GM23338 (cell line): ENCODE results near the gene RPH3AL. TPM values are rescaled to one million over a fixed set of nuclear protein-coding genes. Genes with fewer than 3 reads are reported as not detected.

Experiments
- ATAC-seq: fragments of 200-7000 bp; cut with Tn5 transposase; 3 replicates; pipeline ENCODE4 v1.9.1; 2020
- DNase-seq: peaks from one replicate; pipeline ENCODE4 v3.0.0-alpha.2; 2015; ENCODE audit warnings: low spot score
- H2AFZ ChIP-seq: fragments of 200-600 bp; sonication (generic); 2 replicates; pipeline ENCODE4 v1.8.0; 2016; ENCODE audit warnings: antibody characterized with exemption, mild to moderate bottlenecking, moderate library complexity
- H3F3A ChIP-seq: fragments of 200-600 bp; sonication (generic); replicated peaks from 2 replicates; pipeline ENCODE4 v1.8.0; 2017; ENCODE audit warnings: antibody characterized with exemption, mixed run types, low read depth
- H3K27ac ChIP-seq: fragments of 200-600 bp; sonication (generic); 2 replicates; pipeline ENCODE4 v1.6.1; 2016; ENCODE audit warnings: low read depth
- H3K27me3 ChIP-seq: fragments of 200-600 bp; sonication (generic); 2 replicates; pipeline ENCODE4 v1.8.0; 2016; ENCODE audit warnings: mild to moderate bottlenecking, mixed run types, moderate library complexity; ENCODE audit not compliant: insufficient read depth
- H3K36me3 ChIP-seq: fragments of 200-600 bp; sonication (generic); 2 replicates; pipeline ENCODE4 v1.8.0; 2016; ENCODE audit warnings: mild to moderate bottlenecking; ENCODE audit not compliant: insufficient read depth
- H3K4me1 ChIP-seq: fragments of 200-600 bp; sonication (generic); 2 replicates; pipeline ENCODE4 v1.8.0; 2016; ENCODE audit warnings: mild to moderate bottlenecking, moderate library complexity; ENCODE audit not compliant: insufficient read depth
- H3K4me2 ChIP-seq: fragments of 200-600 bp; sonication (generic); 2 replicates; pipeline ENCODE4 v1.7.1; 2017; ENCODE audit warnings: mixed run types
- H3K4me3 ChIP-seq: fragments of 200-600 bp; sonication (generic); 2 replicates; pipeline ENCODE4 v1.6.1; 2016; ENCODE audit warnings: mixed run types
- H3K79me2 ChIP-seq: fragments of 200-600 bp; sonication (generic); replicated peaks from 2 replicates; pipeline ENCODE4 v1.8.0; 2017; ENCODE audit warnings: mild to moderate bottlenecking; ENCODE audit not compliant: insufficient read depth
- H3K9me2 ChIP-seq: fragments of 200-600 bp; sonication (generic); 2 replicates; pipeline ENCODE4 v1.8.0; 2017; ENCODE audit not compliant: insufficient read depth
- H4K20me1 ChIP-seq: fragments of 200-600 bp; sonication (generic); replicated peaks from 2 replicates; pipeline ENCODE4 v1.8.0; 2017; ENCODE audit warnings: mild to moderate bottlenecking; ENCODE audit not compliant: insufficient read depth
- H3K27ac Mint-ChIP-seq: 2 replicates; pipeline ENCODE4 v1.8.0; 2020; ENCODE audit warnings: inconsistent platforms, mild to moderate bottlenecking, moderate library complexity, mixed read lengths
- H3K27me3 Mint-ChIP-seq: 3 replicates; pipeline ENCODE4 v1.8.0; 2022; ENCODE audit warnings: low read depth, mild to moderate bottlenecking, moderate library complexity, mixed read lengths, inconsistent platforms; ENCODE audit not compliant: insufficient read depth, poor library complexity
- H3K36me3 Mint-ChIP-seq: 3 replicates; pipeline ENCODE4 v1.8.0; 2021; ENCODE audit warnings: low read depth, mild to moderate bottlenecking, inconsistent platforms, moderate library complexity, mixed read lengths
- H3K4me1 Mint-ChIP-seq: 3 replicates; pipeline ENCODE4 v1.8.0; 2020; ENCODE audit warnings: mild to moderate bottlenecking, inconsistent platforms, mixed read lengths
- H3K4me3 Mint-ChIP-seq: 3 replicates; pipeline ENCODE4 v1.8.0; 2021; ENCODE audit warnings: moderate library complexity, mild to moderate bottlenecking, inconsistent platforms, mixed read lengths
- H3K9me3 Mint-ChIP-seq: 3 replicates; pipeline ENCODE4 v1.8.0; 2020; ENCODE audit warnings: moderate library complexity, mild to moderate bottlenecking, inconsistent platforms, mixed read lengths
- CREB1 ChIP-seq: fragments of 250-450 bp; sonication (Bioruptor Pico); IDR thresholded peaks from 2 replicates; pipeline ENCODE4 v1.5.0; 2020; ENCODE audit warnings: low read depth, mild to moderate bottlenecking, moderate library complexity
- CTCF ChIP-seq, 2 experiments: fragments of 200-600 bp in 1 of 2; sonication (generic) in 1 of 2; conservative IDR thresholded peaks; 2 replicates each; pipeline versions ENCODE4 v1.5.1 to v1.6.1; 2016 to 2017; ENCODE audit warnings: antibody characterized with exemption in 2 of 2, low read depth in 2 of 2, mild to moderate bottlenecking in 2 of 2, moderate library complexity in 1 of 2
- ETS1 ChIP-seq: IDR thresholded peaks from 2 replicates; pipeline ENCODE4 v1.6.1; 2016; ENCODE audit warnings: antibody characterized with exemption
- EZH2 ChIP-seq: fragments of 200-600 bp; sonication (generic); IDR thresholded peaks from one replicate; pipeline ENCODE4 v1.8.0; 2017; ENCODE audit warnings: antibody characterized with exemption, mild to moderate bottlenecking, low read depth; ENCODE audit not compliant: unreplicated experiment
- EZH2phosphoT487 ChIP-seq: fragments of 200-600 bp; sonication (generic); IDR thresholded peaks from one replicate; pipeline ENCODE4 v1.8.1; 2018; ENCODE audit warnings: antibody characterized with exemption; ENCODE audit not compliant: unreplicated experiment
- JUNB ChIP-seq: IDR thresholded peaks from one replicate; pipeline ENCODE4 v1.6.1; 2016; ENCODE audit warnings: antibody characterized with exemption; ENCODE audit not compliant: unreplicated experiment
- NANOG ChIP-seq: IDR thresholded peaks from 2 replicates; pipeline ENCODE4 v1.6.1; 2016; ENCODE audit warnings: antibody characterized with exemption, borderline replicate concordance
- POLR2AphosphoS5 ChIP-seq: IDR thresholded peaks from 2 replicates; pipeline ENCODE4 v1.6.1; 2016; ENCODE audit warnings: antibody characterized with exemption, low read depth
- REST ChIP-seq: IDR thresholded peaks from one replicate; pipeline ENCODE4 v1.6.1; 2018; ENCODE audit warnings: antibody characterized with exemption; ENCODE audit not compliant: unreplicated experiment
- STAT1 ChIP-seq: IDR thresholded peaks from one replicate; pipeline ENCODE4 v1.6.1; 2016; ENCODE audit warnings: antibody characterized with exemption; ENCODE audit not compliant: unreplicated experiment
- ZNF114 ChIP-seq: fragments of 250-450 bp; sonication (Bioruptor Pico); IDR thresholded peaks from 2 replicates; pipeline ENCODE4 v1.5.0; 2020; ENCODE audit warnings: mild to moderate bottlenecking, moderate library complexity
- ZNF331 ChIP-seq: fragments of 250-450 bp; sonication (Bioruptor Pico); IDR thresholded peaks from 2 replicates; pipeline ENCODE4 v1.5.0; 2020; ENCODE audit warnings: low read depth, mild to moderate bottlenecking, moderate library complexity
- ZNF462 ChIP-seq: fragments of 250-450 bp; sonication (Bioruptor Pico); IDR thresholded peaks from 2 replicates; pipeline ENCODE4 v1.5.0; 2020; ENCODE audit warnings: mild to moderate bottlenecking, moderate library complexity
- polyA plus RNA-seq: library from polyadenylated mRNA; unstranded; fragments of >200 nt; fragmentation: Nextera tagmentation; extraction: Ambion mirVana; gene quantifications from 2 replicates; pipeline ENCODE4 v1.2.1, GENCODE V29; 2016
- total RNA-seq: library from RNA; depleted of rRNA; stranded (reverse); fragments of >200 nt; shearing (Covaris generic); gene quantifications from 2 replicates; pipeline ENCODE4 v1.2.3, GENCODE V29; 2014

The RPH3AL gene
- total and polyA plus RNA-seq, 2 experiments from 2014 or later: 2.7 to 6.3 TPM

DNA sequence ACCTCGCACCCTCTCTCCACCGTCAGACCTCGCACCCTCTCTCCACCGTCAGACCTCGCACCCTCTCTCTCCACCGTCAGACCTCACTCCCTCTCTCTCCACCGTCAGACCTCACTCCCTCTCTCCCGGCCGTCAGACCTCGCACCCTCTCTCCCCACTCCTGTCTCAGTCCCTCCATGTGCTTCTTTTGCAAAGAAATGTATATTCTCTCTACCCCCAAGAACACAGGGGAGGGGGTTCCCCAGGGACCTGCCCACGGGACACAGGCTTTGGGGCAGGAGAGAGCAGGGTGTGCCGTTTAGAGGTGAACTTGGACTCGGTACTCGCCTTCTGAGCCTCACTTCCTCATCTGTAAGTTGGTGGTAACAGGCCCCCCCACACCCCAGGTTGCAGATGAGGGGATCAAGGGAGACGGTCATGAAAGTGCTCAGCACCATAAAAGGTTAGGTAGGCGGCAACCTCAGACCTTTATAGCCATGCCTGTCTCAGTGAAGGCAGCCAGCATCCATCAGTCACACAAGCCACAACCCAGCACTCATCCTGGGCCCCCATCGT lies 63.7 kb downstream of the RPH3AL start:
- peaks cover 6% of the 10 kb centered on the region; the same call in 2 of the 3 replicates for H3K9me3 Mint-ChIP-seq
- H3K27ac Mint-ChIP-seq: no peak overlapping the region
- Histone ChIP-seq H3K4me3 (no peak overlapping the region), H3K79me2 (no peaks in the 10 kb centered on the region), H3K4me2 (no peak overlapping the region), H3K4me1 (peaks cover 5% of the 10 kb centered on the region; the same call in 1 of the 2 replicates), H3K27ac (no peak overlapping the region), H4K20me1 (no peaks in the 10 kb centered on the region), H3K27me3 (no peaks in the 10 kb centered on the region), H3F3A (no peaks in the 10 kb centered on the region), H2AFZ (no peak overlapping the region), H3K9me2 (no peaks in the 10 kb centered on the region), H3K36me3 (no peaks in the 10 kb centered on the region)
- TF ChIP-seq EZH2 (no peak), CTCF (conservative IDR thresholded peaks at IDR 0.05; ENCODE audit: low read depth in 2 of 2) (no peak), ETS1 (no peak), REST (no peak), NANOG (no peak), ZNF462 (CRISPR knock-in tag) (no peak), EZH2phosphoT487 (no peak), JUNB (no peak), STAT1 (no peak), ZNF114 (CRISPR knock-in tag) (no peak), ZNF331 (CRISPR knock-in tag) (no peak), POLR2AphosphoS5 (no peak), CREB1 (CRISPR knock-in tag) (no peak)
- no peaks in the 10 kb centered on the region; the same call in 2 of the 3 replicates for H3K36me3 Mint-ChIP-seq
- DNase-seq: no peak
- peaks cover 7% of the 10 kb centered on the region for H3K4me1 Mint-ChIP-seq
- no peak overlapping the region for H3K4me3 Mint-ChIP-seq
- H3K27me3 Mint-ChIP-seq: peaks cover 15% of the 10 kb centered on the region
- ATAC-seq: no peak
